Muscle layer of colon (tissue), 2 donors: Measurements from ENCODE around the gene WLS.
A peak's percentile ranks its signal among the peaks of the same experiment; 100 is the strongest.
"Not testable (repeated sequence)": the region's sequence is repeated elsewhere in the genome, so short reads cannot be mapped to it uniquely, and the experiment has no call there.

Source experiments
- H3K27ac ChIP-seq: one replicate; pipeline ENCODE4 v1.7.0; 2013; ENCODE audit warnings: low read depth, mild to moderate bottlenecking, low read length, moderate library complexity
- H3K27me3 ChIP-seq, 2 donors: one replicate each; pipeline ENCODE4 v1.7.0; 2013; ENCODE audit warnings: low read length in 2 of 2, mild to moderate bottlenecking in 2 of 2; ENCODE audit not compliant: insufficient read depth in 2 of 2, control insufficient read depth in 1 of 2
- H3K36me3 ChIP-seq: one replicate; pipeline ENCODE4 v1.7.0; 2013; ENCODE audit warnings: mild to moderate bottlenecking, low read length; ENCODE audit not compliant: insufficient read depth
- H3K4me1 ChIP-seq: one replicate; pipeline ENCODE4 v1.7.0; 2013; ENCODE audit warnings: mild to moderate bottlenecking, low read length; ENCODE audit not compliant: insufficient read depth
- H3K4me3 ChIP-seq, 2 donors: one replicate each; pipeline ENCODE4 v1.7.0; 2013; ENCODE audit warnings: low read length in 2 of 2, low read depth in 1 of 2, mild to moderate bottlenecking in 1 of 2, moderate library complexity in 1 of 2
- H3K9ac ChIP-seq: one replicate; pipeline ENCODE4 v1.7.0; 2013; ENCODE audit warnings: low read length
- H3K9me3 ChIP-seq: one replicate; pipeline ENCODE4 v1.7.0; 2013; ENCODE audit warnings: mild to moderate bottlenecking, low read length
- donor health status: abdominal sarcoma.
- donor health status: Adenocarcinoma of cecum.

The WLS gene

DNA sequence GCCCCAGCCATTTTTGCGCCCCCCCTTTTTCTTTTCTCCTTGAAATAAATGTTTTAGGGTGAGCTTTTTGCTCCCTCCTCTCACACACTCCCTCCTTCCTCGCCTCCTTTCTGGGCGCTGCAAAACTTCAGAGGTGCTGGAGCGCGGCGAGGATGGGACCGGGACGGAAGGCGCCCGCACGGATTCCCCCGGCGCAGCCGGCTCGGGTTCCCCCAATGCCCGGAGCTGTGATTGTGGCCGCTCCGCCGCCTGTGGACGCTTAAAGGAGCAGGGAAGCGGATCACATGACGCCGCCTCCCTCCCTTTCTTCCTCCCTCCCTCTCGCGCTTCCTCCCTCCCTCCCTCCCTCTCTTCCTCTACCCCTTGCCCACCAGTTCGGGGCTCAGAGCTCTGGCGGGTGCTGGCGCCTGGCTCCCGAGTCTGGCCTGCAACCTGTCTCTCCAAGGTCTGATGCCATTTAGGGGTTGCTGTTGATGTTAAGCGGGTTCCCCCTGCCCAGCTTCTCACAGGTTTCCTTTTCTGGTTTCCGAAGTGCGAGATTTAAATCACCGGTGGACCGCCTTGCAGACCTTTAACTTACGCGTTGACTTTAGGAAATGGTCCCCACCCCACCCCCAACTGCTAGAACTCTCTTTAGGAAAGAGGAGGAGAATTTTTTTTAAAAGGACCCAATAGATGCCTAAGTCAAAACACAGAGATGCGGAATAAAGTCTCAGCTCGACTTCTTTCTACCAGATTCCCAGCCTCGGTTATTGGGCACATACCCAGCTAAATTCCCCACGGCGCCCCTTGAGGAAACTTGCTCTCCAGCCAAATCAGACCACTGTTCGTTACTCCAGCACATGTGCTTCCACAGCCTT is at the start of gene WLS:
Gene WLS (minus strand): TSS at position 235 of the 860 bp plus-strand sequence. CDS start 224 bp downstream, at position 11.
- peak within 1 kb of the TSS; percentile 95 for H3K9ac ChIP-seq
- peaks cover 4% of the 10 kb centered on the region for H3K36me3 ChIP-seq
- H3K4me1 ChIP-seq: peaks cover 30% of the 10 kb centered on the region
- no peaks in the 10 kb centered on the region for H3K9me3 ChIP-seq
- H3K27ac ChIP-seq: peak within 1 kb of the TSS; percentile 97
- no peaks in the 10 kb centered on the region for H3K27me3 ChIP-seq
- peak within 1 kb of the TSS; percentile 89 to 95 for H3K4me3 ChIP-seq

- Histone ChIP-seq H3K4me3 (no peak overlapping the region), H3K4me1 (no peaks in the 10 kb centered on the region), H3K9me3 (no peaks in the 10 kb centered on the region)
Observed at GRCh38 chr1:68280286-68280685, 48.0 kb upstream of the WLS start.

GRCh38 chr1:68279846-68280245 is 47.5 kb upstream of the WLS start:
- H3K4me3 ChIP-seq: no peak overlapping the region
- no peaks in the 10 kb centered on the region for H3K9me3 ChIP-seq
- H3K27me3 ChIP-seq: no peaks in the 10 kb centered on the region
- no peak overlapping the region for H3K27ac ChIP-seq
- H3K9ac ChIP-seq: no peak overlapping the region
- H3K36me3 ChIP-seq: no peaks in the 10 kb centered on the region
- H3K4me1 ChIP-seq: no peaks in the 10 kb centered on the region

More at GRCh38 chr1:68280286-68280685, 48.0 kb upstream of the WLS start:
- Histone ChIP-seq H3K27ac (no peak overlapping the region), H3K9ac (no peak overlapping the region), H3K36me3 (no peaks in the 10 kb centered on the region), H3K27me3 (no peaks in the 10 kb centered on the region)

DNA sequence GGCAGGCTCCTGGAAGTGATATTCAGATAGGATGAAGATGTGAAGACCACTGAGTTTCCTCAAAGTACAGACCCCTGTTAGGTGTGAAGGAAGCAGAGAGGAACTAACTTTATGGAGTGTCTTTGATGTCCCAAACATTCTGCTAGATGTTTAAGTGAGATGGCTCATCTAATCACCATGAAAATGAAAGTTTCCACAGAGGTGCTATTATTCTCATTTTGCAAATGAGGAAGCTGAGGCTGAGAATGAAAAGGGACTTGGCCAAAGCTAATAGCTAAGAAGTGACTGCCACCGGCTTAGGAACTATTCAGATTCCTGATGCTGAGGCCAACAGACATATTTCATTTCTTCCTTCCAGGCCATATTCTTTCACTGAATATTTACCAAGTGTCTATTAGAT is 45.9 kb upstream of the WLS start:
- H3K36me3 ChIP-seq: no peaks in the 10 kb centered on the region
- H3K27me3 ChIP-seq: no peaks in the 10 kb centered on the region
- no peaks in the 10 kb centered on the region for H3K4me1 ChIP-seq
- no peaks in the 10 kb centered on the region for H3K9me3 ChIP-seq
- H3K27ac ChIP-seq: no peak overlapping the region
- H3K4me3 ChIP-seq: no peak overlapping the region
- no peak overlapping the region for H3K9ac ChIP-seq

GRCh38 chr1:68276448-68276847 is 44.1 kb upstream of the WLS start:
- Histone ChIP-seq H3K36me3 (no peaks in the 10 kb centered on the region), H3K4me3 (no peak overlapping the region), H3K9me3 (no peaks in the 10 kb centered on the region), H3K27ac (no peak overlapping the region), H3K27me3 (no peaks in the 10 kb centered on the region), H3K4me1 (no peaks in the 10 kb centered on the region), H3K9ac (no peak overlapping the region)

DNA sequence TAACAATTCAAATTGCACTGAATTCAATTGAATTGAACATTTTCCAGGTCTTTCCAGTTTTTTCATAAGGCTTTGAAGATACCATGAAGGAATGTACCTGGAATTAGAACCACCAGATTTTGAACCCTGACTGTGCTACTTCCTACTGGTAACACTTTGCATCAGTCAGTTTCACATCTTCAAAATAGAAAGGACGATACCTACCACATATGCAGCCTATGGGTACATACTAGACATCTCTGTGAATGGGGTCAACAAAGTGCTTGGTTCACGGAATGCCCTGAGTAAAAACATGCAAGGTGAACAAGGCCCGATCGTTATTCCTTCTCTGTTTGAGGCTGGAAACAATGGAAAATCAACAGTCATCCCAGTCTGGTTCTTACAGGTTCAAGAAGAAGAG is 41.2 kb upstream of the WLS start:
- Histone ChIP-seq H3K27ac (no peak overlapping the region), H3K36me3 (no peaks in the 10 kb centered on the region), H3K4me1 (no peaks in the 10 kb centered on the region), H3K27me3 (no peaks in the 10 kb centered on the region), H3K4me3 (no peak overlapping the region), H3K9me3 (no peaks in the 10 kb centered on the region), H3K9ac (no peak overlapping the region)

GRCh38 chr1:68271596-68271995 is 39.3 kb upstream of the WLS start:
- Histone ChIP-seq H3K27me3 (no peaks in the 10 kb centered on the region), H3K4me3 (no peak overlapping the region), H3K9ac (no peak overlapping the region), H3K9me3 (no peaks in the 10 kb centered on the region), H3K4me1 (no peaks in the 10 kb centered on the region), H3K36me3 (no peaks in the 10 kb centered on the region), H3K27ac (no peak overlapping the region)

- H3K4me3 ChIP-seq: no peak overlapping the region
- no peak overlapping the region for H3K27ac ChIP-seq
- H3K9me3 ChIP-seq: no peaks in the 10 kb centered on the region
- H3K9ac ChIP-seq: no peak overlapping the region
- no peaks in the 10 kb centered on the region for H3K27me3 ChIP-seq
- no peaks in the 10 kb centered on the region for H3K4me1 ChIP-seq
- H3K36me3 ChIP-seq: no peaks in the 10 kb centered on the region
Observed at GRCh38 chr1:68270951-68271350, 38.6 kb upstream of the WLS start.

GRCh38 chr1:68269637-68270430 is 37.5 kb upstream of the WLS start:
- H3K9ac ChIP-seq: no peak overlapping the region
- H3K9me3 ChIP-seq: no peaks in the 10 kb centered on the region
- H3K36me3 ChIP-seq: no peaks in the 10 kb centered on the region
- H3K4me1 ChIP-seq: no peaks in the 10 kb centered on the region
- H3K27ac ChIP-seq: no peak overlapping the region
- no peak overlapping the region for H3K4me3 ChIP-seq
- no peaks in the 10 kb centered on the region for H3K27me3 ChIP-seq

- no peaks in the 10 kb centered on the region for H3K4me1 ChIP-seq
- H3K9me3 ChIP-seq: no peaks in the 10 kb centered on the region
- no peak overlapping the region for H3K9ac ChIP-seq
- H3K27me3 ChIP-seq: no peaks in the 10 kb centered on the region
- no peak overlapping the region for H3K4me3 ChIP-seq
- no peak overlapping the region for H3K27ac ChIP-seq
- H3K36me3 ChIP-seq: no peaks in the 10 kb centered on the region
Observed at GRCh38 chr1:68268896-68269483, 36.7 kb upstream of the WLS start.

DNA sequence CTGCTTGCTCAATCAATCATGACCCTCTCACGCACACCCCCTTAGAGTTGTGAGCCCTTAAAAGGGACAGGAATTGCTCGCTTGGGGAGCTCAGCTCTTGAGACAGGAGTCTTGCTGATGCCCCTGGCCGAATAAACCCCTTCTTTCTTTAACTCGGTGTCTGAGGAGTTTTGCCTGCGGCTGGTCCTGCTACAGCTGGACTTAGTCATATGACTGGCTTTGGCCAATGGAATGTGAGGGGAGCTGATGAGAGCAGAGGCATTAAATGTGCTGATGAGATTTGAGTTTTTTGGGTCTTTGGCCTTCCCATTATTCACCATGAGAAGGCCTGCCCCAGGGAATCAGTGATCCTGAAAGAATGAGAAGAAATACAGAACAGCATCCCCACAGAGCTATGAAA is 24.5 kb upstream of the WLS start:
- H3K9me3 ChIP-seq, H3K27ac ChIP-seq, H3K27me3 ChIP-seq, H3K4me1 ChIP-seq, H3K36me3 ChIP-seq, H3K9ac ChIP-seq, H3K4me3 ChIP-seq: not testable (repeated sequence)
